GM12864 (cell line): ENCODE results near the gene PPP2R2B.

Experiments
- DNase-seq: peaks from one replicate; pipeline ENCODE4 v3.0.0-alpha.2; 2011; ENCODE audit warnings: low read depth
- H3K4me3 ChIP-seq: 2 replicates; pipeline ENCODE4 v1.5.1; 2011; ENCODE audit warnings: mild to moderate bottlenecking, low read depth, low read length, control low read depth
- CTCF ChIP-seq: IDR thresholded peaks from 2 replicates; pipeline ENCODE4 v1.5.1; 2011; ENCODE audit warnings: low read depth, mild to moderate bottlenecking, moderate library complexity, low read length, control low read depth, inconsistent platforms; ENCODE audit errors: missing control alignments

The PPP2R2B gene

DNA sequence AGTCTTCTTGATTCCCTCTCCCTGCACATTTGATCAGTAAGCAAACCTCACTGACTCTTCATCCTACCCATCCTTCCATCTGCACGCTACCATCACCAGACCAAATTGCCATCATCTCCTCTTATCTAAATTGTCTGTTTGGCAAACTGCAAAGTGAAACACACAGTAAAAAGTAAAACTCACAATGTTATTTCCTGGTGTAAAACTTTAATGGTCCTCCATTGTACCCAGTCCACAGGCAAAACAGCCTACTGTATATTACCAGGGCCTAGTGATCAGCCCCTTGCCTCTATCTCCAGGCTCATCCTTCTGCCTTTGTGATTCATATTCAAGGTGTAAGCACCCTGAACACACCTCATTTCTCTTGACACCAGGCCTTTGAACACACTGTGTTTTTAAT lies 279.3 kb downstream of the PPP2R2B start:
- no peak for TF ChIP-seq CTCF
- H3K4me3 ChIP-seq, result no peak overlapping the region
- DNase-seq, result no peak

DNA sequence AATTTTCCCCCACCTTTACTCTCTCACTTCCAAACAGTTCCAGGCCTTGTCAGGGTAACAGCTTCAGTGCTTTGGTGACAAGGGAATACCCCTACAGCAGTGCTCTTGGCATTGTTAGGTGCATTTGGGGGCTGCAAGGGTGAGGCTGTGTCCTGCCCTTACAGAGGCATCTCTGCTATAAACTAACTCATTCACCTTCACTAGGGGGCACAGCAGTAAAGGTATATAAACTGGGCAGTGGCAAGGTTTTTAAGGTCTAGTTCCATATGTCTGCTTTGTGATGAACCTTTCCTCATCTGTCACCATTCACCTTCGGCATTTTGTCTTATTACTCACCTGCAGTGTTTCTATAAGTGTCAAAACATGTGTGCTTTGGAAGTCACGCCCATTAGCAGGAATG lies 283.5 kb downstream of the PPP2R2B start:
- H3K4me3 ChIP-seq, result no peak overlapping the region
- TF ChIP-seq CTCF, result no peak

GRCh38 chr5:146592352-146592751 lies 286.2 kb downstream of the PPP2R2B start:
- no peak for TF ChIP-seq CTCF
- H3K4me3 ChIP-seq, result no peak overlapping the region
- no peak for DNase-seq

More for the DNA sequence above, 283.5 kb downstream of the PPP2R2B start:
- no peak for DNase-seq

DNA sequence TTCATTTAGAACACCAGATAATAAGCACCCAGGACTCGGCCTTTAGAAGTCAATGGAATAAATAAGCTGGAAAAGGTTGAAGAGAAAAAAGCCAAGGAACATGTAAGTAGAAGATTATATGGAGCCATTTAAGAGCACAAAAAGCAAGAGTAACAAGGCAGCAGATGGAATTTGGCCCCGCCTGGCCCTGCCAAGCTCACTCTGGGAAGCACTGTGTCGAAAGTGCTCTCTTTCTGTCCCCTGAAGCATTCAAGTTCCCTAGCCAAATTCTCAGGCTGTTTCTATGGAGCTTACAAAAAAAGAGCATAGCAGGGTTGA lies 289.6 kb downstream of the PPP2R2B start:
- no peak for DNase-seq
- TF ChIP-seq CTCF, result no peak
- no peak overlapping the region for H3K4me3 ChIP-seq

- TF ChIP-seq CTCF, result no peak
- no peak for DNase-seq
- H3K4me3 ChIP-seq, result no peak overlapping the region
Observed at GRCh38 chr5:146588331-146589027, 290.1 kb downstream of the PPP2R2B start.

DNA sequence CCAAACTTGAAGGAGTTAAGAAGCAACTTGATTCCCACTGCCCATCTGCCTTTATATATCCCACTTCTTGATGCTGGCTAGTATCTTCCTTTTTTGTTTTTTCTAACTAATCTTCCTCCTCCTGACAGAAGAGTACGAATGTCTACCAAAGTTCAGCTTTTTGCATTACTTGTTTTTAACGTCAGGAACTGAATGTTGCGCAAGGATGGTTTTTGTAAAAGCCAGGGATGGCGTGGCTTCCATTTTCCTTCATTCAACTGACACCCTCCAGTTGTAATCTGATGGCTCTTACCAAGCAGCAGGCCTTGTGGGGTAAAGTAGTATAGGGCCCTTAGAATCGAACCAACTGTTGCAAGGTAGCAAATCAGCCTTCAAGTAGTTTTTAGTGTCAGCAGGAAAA lies 291.8 kb downstream of the PPP2R2B start:
- H3K4me3 ChIP-seq, result no peak overlapping the region
- no peak for TF ChIP-seq CTCF
- DNase-seq, result no peak

- H3K4me3 ChIP-seq, result no peak overlapping the region
- no peak for TF ChIP-seq CTCF
- no peak for DNase-seq
Observed at GRCh38 chr5:146584750-146585149, 293.8 kb downstream of the PPP2R2B start.
